Measurements from ENCODE around the gene QKI.

GRCh38 chr6:163625265-163625664 lies 210.7 kb downstream of the QKI start:
- no peak for TF ChIP-seq POLR2A (IDR thresholded peaks at IDR 0.05)
- no peak for TF ChIP-seq POLR2AphosphoS5 (IDR thresholded peaks at IDR 0.05)
- no peak for TF ChIP-seq CTCF (IDR thresholded peaks at IDR 0.05)
